IPS-18c (cell line): Measurements from ENCODE around the gene MRPS10.

ENCODE experiments used
- H3K4me3 ChIP-seq: 2 replicates; pipeline ENCODE4 v1.7.0; 2013; ENCODE audit warnings: low read depth, mild to moderate bottlenecking, low read length, moderate library complexity; ENCODE audit not compliant: insufficient read depth
- H3K9me3 ChIP-seq: one replicate; pipeline ENCODE4 v1.6.1; 2013; ENCODE audit warnings: mild to moderate bottlenecking, low read length, moderate library complexity; ENCODE audit not compliant: control insufficient read depth, insufficient read depth

Gene MRPS10

DNA sequence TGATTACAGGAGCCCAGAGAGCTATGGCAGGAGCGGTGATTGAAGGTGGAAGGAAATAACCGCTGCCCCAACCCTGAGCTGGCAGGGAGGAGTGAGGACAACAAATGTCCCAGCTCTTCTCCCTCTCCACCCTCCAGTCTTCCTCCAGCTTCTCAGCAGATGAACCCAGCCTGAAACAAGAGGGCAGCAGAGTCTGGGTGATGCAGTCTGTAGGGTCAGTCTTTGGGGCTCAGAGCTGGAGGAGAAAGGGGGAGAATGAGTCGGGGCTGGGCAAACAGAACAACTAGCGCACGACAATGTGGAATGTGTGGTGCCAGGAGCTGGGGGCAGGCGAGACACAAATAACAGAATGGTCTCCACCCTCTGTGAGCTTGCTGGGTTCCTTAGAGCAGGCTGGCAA, 49.0 kb downstream of the MRPS10 start:
- Histone ChIP-seq H3K9me3 (no peaks in the 10 kb centered on the region), H3K4me3 (no peak overlapping the region)

DNA sequence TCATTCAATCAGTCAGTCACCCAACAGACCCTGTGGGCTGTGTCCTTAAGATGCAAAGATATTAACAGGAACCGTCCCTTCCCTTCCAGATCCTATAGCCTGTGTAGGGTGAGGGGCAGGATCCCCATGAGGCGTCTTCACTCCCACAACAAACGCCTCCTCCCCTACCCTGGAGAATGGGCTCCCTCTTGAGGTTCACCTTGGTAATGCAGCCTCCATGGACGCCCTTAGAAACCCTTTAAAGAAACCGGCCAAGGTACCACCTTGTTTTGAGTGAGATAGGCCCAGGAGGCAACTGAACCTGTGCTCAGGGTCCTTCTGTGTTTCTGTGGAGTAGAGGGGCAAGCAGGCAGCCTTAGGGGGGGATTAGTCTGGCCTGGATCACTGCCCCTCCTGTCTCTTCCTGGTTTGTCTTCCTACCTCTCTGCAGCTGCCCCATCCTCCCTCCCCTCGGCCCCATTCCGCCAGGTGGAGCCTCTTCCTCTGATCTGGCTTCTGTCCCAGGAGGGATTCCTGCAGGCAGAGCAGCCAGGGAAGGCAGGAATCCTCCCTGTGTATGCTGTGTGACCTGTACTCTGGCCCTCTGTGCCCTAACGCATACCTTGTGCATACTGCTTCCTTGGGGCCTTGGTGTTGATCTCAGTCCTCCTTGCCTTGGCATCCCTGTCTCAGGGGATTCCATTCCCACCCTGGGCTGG, 51.1 kb downstream of the MRPS10 start:
- Histone ChIP-seq H3K4me3 (no peak overlapping the region), H3K9me3 (no peaks in the 10 kb centered on the region)

DNA sequence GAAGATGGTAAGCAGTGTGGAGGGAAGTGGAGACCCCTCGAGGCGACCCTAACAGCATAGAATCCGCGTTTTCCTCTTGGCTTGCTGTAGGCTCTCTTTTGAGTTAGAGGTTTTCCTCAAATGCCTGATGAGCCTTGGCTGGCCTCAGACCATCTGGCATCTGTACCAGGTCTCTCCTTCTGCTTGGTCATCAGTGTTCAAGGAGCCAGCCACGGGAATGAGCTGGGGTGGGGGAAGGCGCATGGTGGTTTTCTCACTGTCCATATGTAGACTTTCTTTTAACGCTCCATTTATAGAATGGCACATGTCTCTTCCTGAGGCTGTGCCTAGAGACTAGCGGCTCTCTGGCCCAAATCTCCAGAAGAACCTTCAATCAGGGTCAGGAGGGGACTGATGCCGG, 52.6 kb downstream of the MRPS10 start:
- Histone ChIP-seq H3K4me3 (no peak overlapping the region), H3K9me3 (no peaks in the 10 kb centered on the region)

GRCh38 chr6:42163981-42164380, 53.7 kb downstream of the MRPS10 start:
- H3K9me3 ChIP-seq: no peaks in the 10 kb centered on the region

DNA sequence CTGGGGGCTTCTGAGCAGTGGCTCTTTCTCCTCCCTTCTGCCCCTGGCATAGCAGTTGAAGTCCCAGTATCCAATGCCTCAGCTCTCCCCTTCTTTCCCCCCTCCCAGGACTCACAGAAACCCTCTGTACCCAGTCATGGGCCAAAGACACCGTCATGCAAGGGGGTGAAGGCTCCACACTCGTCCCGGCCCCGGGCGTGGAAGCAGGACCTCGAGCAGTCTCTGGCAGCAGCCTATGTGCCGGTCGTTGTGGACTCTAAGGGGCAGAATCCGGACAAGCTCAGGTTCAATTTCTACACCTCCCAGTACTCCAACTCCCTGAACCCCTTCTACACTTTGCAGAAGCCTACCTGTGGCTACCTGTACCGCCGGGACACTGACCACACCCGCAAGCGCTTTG, 54.8 kb downstream of the MRPS10 start:
- no peaks in the 10 kb centered on the region for H3K9me3 ChIP-seq
- H3K4me3 ChIP-seq: no peak overlapping the region; the same call in 1 of the 2 replicates

More at GRCh38 chr6:42163981-42164380, 53.7 kb downstream of the MRPS10 start:
- no peak overlapping the region for H3K4me3 ChIP-seq

- Histone ChIP-seq H3K4me3 (no peak overlapping the region), H3K9me3 (no peaks in the 10 kb centered on the region)
These were observed 55.3 kb downstream of the MRPS10 start for GRCh38 chr6:42162384-42162783.

DNA sequence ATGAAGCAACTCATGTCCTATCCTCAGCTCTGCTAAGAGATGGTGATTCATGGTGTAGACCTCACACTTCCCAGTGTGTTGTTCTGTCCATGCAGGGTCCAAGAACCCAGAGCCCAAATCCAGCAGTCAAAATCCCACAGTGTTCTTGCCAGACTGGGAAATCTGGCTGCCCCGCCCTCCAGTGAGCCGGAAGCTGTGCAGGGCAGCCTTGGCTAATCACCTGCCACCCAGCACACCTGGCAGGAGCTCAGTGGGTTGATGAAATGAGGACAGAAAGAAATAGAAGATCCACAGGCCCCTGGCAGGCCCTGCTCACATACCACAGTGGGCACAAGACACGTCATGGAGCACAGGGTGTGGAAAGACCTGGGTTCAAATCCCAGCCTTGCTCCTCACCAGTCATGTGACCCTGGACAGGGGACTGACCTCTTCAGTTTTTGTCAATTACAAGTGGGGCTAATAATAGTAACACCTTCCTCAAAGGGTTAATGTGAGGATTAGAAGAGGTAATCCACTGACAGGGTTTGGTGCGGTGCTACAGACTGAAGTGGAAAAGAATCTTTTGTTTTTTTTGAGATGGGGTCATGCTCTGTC, 58.1 kb downstream of the MRPS10 start:
- H3K9me3 ChIP-seq: no peaks in the 10 kb centered on the region
- H3K4me3 ChIP-seq: no peak overlapping the region

GRCh38 chr6:42158631-42159030, 59.0 kb downstream of the MRPS10 start:
- no peak overlapping the region for H3K4me3 ChIP-seq

DNA sequence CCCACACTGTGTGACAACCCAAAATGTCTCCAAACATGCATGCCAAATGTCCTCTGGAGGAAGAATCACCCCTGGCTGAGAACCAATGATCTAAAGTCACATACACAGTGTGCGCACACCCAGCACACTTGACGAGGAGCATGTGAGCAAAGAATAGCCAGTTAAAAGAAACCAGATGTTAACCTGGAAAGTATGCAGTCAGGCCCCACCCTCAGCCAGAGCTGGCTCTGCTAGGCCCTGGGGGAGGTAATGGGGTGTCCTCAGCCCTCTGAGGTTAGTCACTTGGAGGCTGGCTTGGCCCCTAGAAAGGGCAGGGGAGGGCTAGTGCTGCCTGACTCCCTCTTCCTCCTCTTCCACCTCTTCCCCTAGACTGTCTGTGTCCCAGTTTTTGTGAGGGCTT, 59.6 kb downstream of the MRPS10 start:
- no peak overlapping the region for H3K4me3 ChIP-seq

More at GRCh38 chr6:42158631-42159030, 59.0 kb downstream of the MRPS10 start:
- no peaks in the 10 kb centered on the region for H3K9me3 ChIP-seq

More for the DNA sequence above, 59.6 kb downstream of the MRPS10 start:
- H3K9me3 ChIP-seq: no peaks in the 10 kb centered on the region
